ENCODE measurements around the gene CPED1.
A peak's percentile ranks its signal among the peaks of the same experiment; 100 is the strongest.
"Not testable (repeated sequence)": the region's sequence is repeated elsewhere in the genome, so short reads cannot be mapped to it uniquely, and the experiment has no call there.

CPED1 gene

GRCh38 chr7:120996333-120996987 lies 7.9 kb downstream of the CPED1 start:
- DNase-seq, result peak in 23 of 58 donors; percentile 1 to 72 (median 14)

GRCh38 chr7:120996988-120997345 lies 8.5 kb downstream of the CPED1 start:
- DNase-seq, result no peak

GRCh38 chr7:120997882-120998474 lies 9.5 kb downstream of the CPED1 start:
- DNase-seq, result peak in 9 of 58 donors; percentile 2 to 29 (median 7)

GRCh38 chr7:120998520-120998919 lies 10.0 kb downstream of the CPED1 start:
- DNase-seq, result no peak

GRCh38 chr7:120998996-120999565 lies 10.6 kb downstream of the CPED1 start:
- no peak for DNase-seq

GRCh38 chr7:121000081-121000983 lies 11.8 kb downstream of the CPED1 start:
- DNase-seq, result no peak

- no peak for DNase-seq
These were observed 12.9 kb downstream of the CPED1 start for GRCh38 chr7:121001234-121001906.

- no peak for DNase-seq
These were observed 13.7 kb downstream of the CPED1 start for GRCh38 chr7:121002048-121002756.

GRCh38 chr7:121002757-121003200 lies 14.3 kb downstream of the CPED1 start:
- no peak for DNase-seq

- no peak for DNase-seq
These were observed 15.6 kb downstream of the CPED1 start for GRCh38 chr7:121003986-121004685.

GRCh38 chr7:121005058-121005457 lies 16.5 kb downstream of the CPED1 start:
- not testable (repeated sequence) for DNase-seq

GRCh38 chr7:121005996-121006584 lies 17.6 kb downstream of the CPED1 start:
- DNase-seq, result no peak

GRCh38 chr7:121006711-121007315 lies 18.3 kb downstream of the CPED1 start:
- no peak for DNase-seq

GRCh38 chr7:121008816-121009215 lies 20.3 kb downstream of the CPED1 start:
- DNase-seq, result no peak

GRCh38 chr7:121011401-121011800 lies 22.9 kb downstream of the CPED1 start:
- no peak for DNase-seq

GRCh38 chr7:121012170-121012874 lies 23.8 kb downstream of the CPED1 start:
- no peak for DNase-seq

- no peak for DNase-seq
These were observed 24.4 kb downstream of the CPED1 start for GRCh38 chr7:121012919-121013318.

GRCh38 chr7:121015560-121015959 lies 27.0 kb downstream of the CPED1 start:
- DNase-seq, result no peak
